GM21576 (cell line): ENCODE results near the gene RAB11FIP3.

Experiments
- ATAC-seq: cut with Tn5 transposase; IDR thresholded peaks from one replicate; pipeline ENCODE4 v1.9.1; 2021; ENCODE audit warnings: mild to moderate bottlenecking, moderate library complexity; ENCODE audit not compliant: unreplicated experiment

Gene RAB11FIP3

GRCh38 chr16:515175-515938, 89.9 kb downstream of the RAB11FIP3 start:
- ATAC-seq = no peak

- no peak for ATAC-seq
These were observed 90.4 kb downstream of the RAB11FIP3 start for GRCh38 chr16:515939-516226.

GRCh38 chr16:516301-516700, 90.9 kb downstream of the RAB11FIP3 start:
- ATAC-seq = no peak

- ATAC-seq = no peak
These were observed 93.4 kb downstream of the RAB11FIP3 start for GRCh38 chr16:518858-519257.

- ATAC-seq = no peak
These were observed 94.0 kb downstream of the RAB11FIP3 start for GRCh38 chr16:519425-519824.

- ATAC-seq = no peak
These were observed 94.6 kb downstream of the RAB11FIP3 start for GRCh38 chr16:519841-520687.

- no peak for ATAC-seq
These were observed 95.4 kb downstream of the RAB11FIP3 start for GRCh38 chr16:520847-521246.

- ATAC-seq = no peak
These were observed 96.1 kb downstream of the RAB11FIP3 start for GRCh38 chr16:521381-522210.

- no peak for ATAC-seq
These were observed 97.1 kb downstream of the RAB11FIP3 start for GRCh38 chr16:522320-523096.

- no peak for ATAC-seq
These were observed 97.8 kb downstream of the RAB11FIP3 start for GRCh38 chr16:523097-523741.

- ATAC-seq = no peak
These were observed 99.0 kb downstream of the RAB11FIP3 start for GRCh38 chr16:524274-525040.

- no peak for ATAC-seq
These were observed 99.7 kb downstream of the RAB11FIP3 start for GRCh38 chr16:525123-525519.

- ATAC-seq = peak; percentile 26
These were observed 100.2 kb downstream of the RAB11FIP3 start for GRCh38 chr16:525520-526180.

GRCh38 chr16:526181-527014, 100.9 kb downstream of the RAB11FIP3 start:
- ATAC-seq = peak; percentile 2

- ATAC-seq = peak; percentile 54
These were observed 101.8 kb downstream of the RAB11FIP3 start, which contains the start of gene CAPN15 for GRCh38 chr16:527015-527903. Gene CAPN15 (plus strand): TSS chr16:527712. CDS start chr16:546839, 19,127 bp downstream.

GRCh38 chr16:528111-529011, 102.9 kb downstream of the RAB11FIP3 start:
- no peak for ATAC-seq
